HCT116 (cell line): Measurements from ENCODE around the gene SETD3. TPM values are rescaled to one million over a fixed set of nuclear protein-coding genes. Genes with fewer than 3 reads are reported as not detected.

Experiments used
- ATAC-seq: fragments of 200-7000 bp; cut with Tn5 transposase; 2 replicates; pipeline ENCODE4 v1.9.1; 2020; ENCODE audit warnings: mild to moderate bottlenecking, moderate library complexity
- BruUV-seq: library from RNA; stranded (reverse); fragments of 400-500 nt; replicated peaks from 2 replicates; lab custom pipeline; 2021; lab: Mats Ljungman, UMichigan
- CTCF ChIA-PET: fragments of 300-600 bp; sonication (Branson Sonifier 250); formaldehyde crosslinking; loops from one replicate; lab custom pipeline; 2021; ENCODE audit warnings: antibody characterized with exemption; lab: Charles Lee
- POLR2A ChIA-PET: fragments of 300-600, 350-600 bp; sonication (Branson Sonifier 250); formaldehyde crosslinking; loops from one replicate; lab custom pipeline; 2021; ENCODE audit warnings: antibody characterized with exemption; lab: Charles Lee
- RAD21 ChIA-PET, 2 experiments: fragments of 300-600 bp; sonication (Branson Sonifier 250); formaldehyde crosslinking; loops; one replicate each; lab custom pipeline; 2023; ENCODE audit warnings: low total read pairs in 2 of 2; ENCODE audit not compliant: uncharacterized antibody in 2 of 2, unreplicated experiment in 2 of 2, low non-redundant PET in 1 of 2; lab: Charles Lee
- DNase-seq: peaks from one replicate; pipeline ENCODE4 v3.0.0-alpha.2; 2010; ENCODE audit warnings: low read depth, low spot score
- H2AFZ ChIP-seq: fragments of 200-600 bp; shearing (Covaris generic), sonication (generic); 2 replicates; pipeline ENCODE4 v1.6.1; 2017; ENCODE audit warnings: low read depth, mixed run types, mixed read lengths, antibody characterized with exemption, low read length; ENCODE audit not compliant: poor library complexity, severe bottlenecking
- H3K27ac ChIP-seq: 2 replicates; pipeline ENCODE4 v1.5.1; 2012; ENCODE audit warnings: low read depth, low read length
- H3K27me3 ChIP-seq: fragments of 200-600 bp; sonication (generic); 2 replicates; pipeline ENCODE4 v1.6.1; 2016; ENCODE audit warnings: mixed run types, low read length, mixed read lengths; ENCODE audit not compliant: insufficient read depth
- H3K36me3 ChIP-seq, 2 experiments: fragments of 200-500 bp in 1 of 2; fragments of 200-600 bp in 1 of 2; sonication (Bioruptor generic) in 1 of 2; sonication (generic) in 1 of 2; 2 replicates each; pipeline versions ENCODE4 v1.5.1 to v1.6.1; 2014 to 2016; ENCODE audit warnings: low read length in 2 of 2, inconsistent platforms in 1 of 2, mixed read lengths in 1 of 2, mixed run types in 1 of 2; ENCODE audit not compliant: insufficient read depth in 2 of 2, control insufficient read depth in 1 of 2
- H3K4me1 ChIP-seq, 2 experiments: fragments of 200-600 bp in 1 of 2; sonication (generic) in 1 of 2; 2 replicates each; pipeline versions ENCODE4 v1.5.1 to v1.6.1; 2012 to 2017; ENCODE audit warnings: low read length in 2 of 2, inconsistent platforms in 1 of 2, mild to moderate bottlenecking in 1 of 2, mixed read lengths in 1 of 2, mixed run types in 1 of 2, moderate library complexity in 1 of 2; ENCODE audit not compliant: insufficient read depth in 2 of 2, control insufficient read depth in 1 of 2
- H3K4me2 ChIP-seq: fragments of 200-600 bp; sonication (generic); 2 replicates; pipeline ENCODE4 v1.6.1; 2017; ENCODE audit warnings: mixed run types, low read length, mixed read lengths
- H3K4me3 ChIP-seq, 2 experiments: fragments of 200-600 bp in 1 of 2; sonication (generic) in 1 of 2; replicated peaks in 1 of 2; 2 replicates each; pipeline ENCODE4 v1.5.1; 2011 to 2016; ENCODE audit warnings: low read length in 2 of 2, control low read depth in 1 of 2, low read depth in 1 of 2, mild to moderate bottlenecking in 1 of 2, mixed read lengths in 1 of 2, mixed run types in 1 of 2
- H3K79me2 ChIP-seq: fragments of 200-600 bp; sonication (generic); 2 replicates; pipeline ENCODE4 v1.6.1; 2017; ENCODE audit warnings: mild to moderate bottlenecking, mixed run types, low read length, moderate library complexity, mixed read lengths; ENCODE audit not compliant: insufficient read depth
- H3K9ac ChIP-seq: fragments of 200-600 bp; sonication (generic); 2 replicates; pipeline ENCODE4 v1.6.1; 2016; ENCODE audit warnings: low read length, mixed read lengths
- H3K9me2 ChIP-seq: fragments of 200-600 bp; sonication (generic), shearing (Covaris generic); 2 replicates; pipeline ENCODE4 v1.6.1; 2017; ENCODE audit warnings: mixed run types, mild to moderate bottlenecking, moderate library complexity; ENCODE audit not compliant: insufficient read depth
- H3K9me3 ChIP-seq, 2 experiments: fragments of 200-500 bp in 1 of 2; fragments of 200-600 bp in 1 of 2; sonication (Bioruptor generic) in 1 of 2; sonication (generic) in 1 of 2; 2 replicates each; pipeline ENCODE4 v1.6.1; 2014 to 2017; ENCODE audit warnings: low read length in 2 of 2, mixed read lengths in 2 of 2, inconsistent platforms in 1 of 2, low read depth in 1 of 2, mild to moderate bottlenecking in 1 of 2, mixed run types in 1 of 2, moderate library complexity in 1 of 2; ENCODE audit not compliant: control insufficient read depth in 1 of 2, insufficient read depth in 1 of 2
- H4K20me1 ChIP-seq: fragments of 200-600 bp; sonication (generic), shearing (Covaris generic); 2 replicates; pipeline ENCODE4 v1.6.1; 2017; ENCODE audit warnings: mixed run types, mild to moderate bottlenecking, moderate library complexity; ENCODE audit not compliant: insufficient read depth
- FOSL1 ChIP-seq: IDR thresholded peaks from 2 replicates; pipeline ENCODE4 v1.6.1; 2012; ENCODE audit warnings: low read depth
- RAD21 ChIP-seq: IDR thresholded peaks from 2 replicates; pipeline ENCODE4 v1.6.1; 2012; ENCODE audit warnings: low read depth, mild to moderate bottlenecking
- TCF7L2 ChIP-seq: IDR thresholded peaks from 2 replicates; pipeline ENCODE4 v1.7.0; 2011; ENCODE audit warnings: borderline replicate concordance, inconsistent platforms; ENCODE audit not compliant: insufficient read depth, insufficient read length; ENCODE audit errors: extremely low read depth
- ZFX ChIP-seq: fragments of 450-650 bp; IDR thresholded peaks from 2 replicates; pipeline ENCODE4 v1.6.1; 2017
- intact Hi-C: fragments of 100-400 bp; cut with micrococcal nuclease; formaldehyde crosslinking; loops from 2 replicates; pipeline ENCODE4 v1.10.0; 2022
- total RNA-seq: library from RNA; stranded (reverse); gene quantifications from one replicate; pipeline ENCODE4 v1.2.1, GENCODE V29; 2021; ENCODE audit not compliant: unreplicated experiment
- TF ChIP-seq, protein P1 (sequence below): IDR thresholded peaks from 2 replicates; pipeline ENCODE4 v1.6.1; 2011; ENCODE audit warnings: mild to moderate bottlenecking, low read length, moderate library complexity; ENCODE audit not compliant: insufficient replicate concordance; ENCODE audit errors: extremely low read depth

SETD3 gene
- total RNA-seq, 1 experiment from 2014 or later: 46.6 TPM

DNA sequence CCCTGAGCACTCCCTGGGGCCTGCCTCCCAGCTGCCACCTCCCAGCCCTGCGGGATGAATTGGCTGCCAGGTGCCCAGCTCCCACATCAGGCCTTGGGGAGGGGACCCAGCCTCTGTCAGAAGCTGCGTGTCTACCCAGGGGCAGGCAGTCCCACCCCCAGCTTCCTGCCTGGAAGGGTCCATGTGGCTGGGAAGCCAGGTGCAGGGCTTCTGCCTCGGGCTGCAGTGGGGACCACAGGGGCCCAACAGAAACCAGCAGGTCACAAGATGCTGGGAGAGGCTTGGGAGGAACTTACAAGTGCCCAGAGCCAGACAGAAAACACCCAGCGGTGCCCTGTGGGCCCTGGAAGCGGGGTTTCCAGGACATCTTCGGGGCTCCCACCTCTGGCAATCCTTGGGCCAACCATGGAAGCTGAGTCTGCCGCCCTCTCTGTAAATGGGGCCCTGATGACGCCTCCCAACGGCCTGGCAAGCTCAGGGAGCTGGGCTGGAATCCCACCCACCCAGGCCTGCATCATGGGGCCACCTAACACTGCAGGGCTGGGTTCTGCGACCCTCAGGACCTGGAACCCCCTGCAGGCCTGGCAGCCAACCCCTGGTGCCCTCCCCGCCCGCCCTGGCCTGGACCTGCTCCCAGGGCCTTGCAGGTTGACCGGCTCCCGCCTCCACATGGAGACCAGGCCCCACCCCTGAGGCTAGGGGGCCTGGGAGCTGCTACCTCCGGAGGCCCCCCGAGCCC lies 37.2 kb upstream of the SETD3 start:
- no peak overlapping the region for H3K27ac ChIP-seq
- H3K27me3 ChIP-seq: no peaks in the 10 kb centered on the region
- ATAC-seq (peak; percentile 21), DNase-seq (no peak)
- RAD21 ChIA-PET: no interaction called here
- TF ChIP-seq RAD21: no peak
- TF ChIP-seq TCF7L2: no peak
- no peak for TF ChIP-seq ZFX
- TF ChIP-seq, protein P1, sequence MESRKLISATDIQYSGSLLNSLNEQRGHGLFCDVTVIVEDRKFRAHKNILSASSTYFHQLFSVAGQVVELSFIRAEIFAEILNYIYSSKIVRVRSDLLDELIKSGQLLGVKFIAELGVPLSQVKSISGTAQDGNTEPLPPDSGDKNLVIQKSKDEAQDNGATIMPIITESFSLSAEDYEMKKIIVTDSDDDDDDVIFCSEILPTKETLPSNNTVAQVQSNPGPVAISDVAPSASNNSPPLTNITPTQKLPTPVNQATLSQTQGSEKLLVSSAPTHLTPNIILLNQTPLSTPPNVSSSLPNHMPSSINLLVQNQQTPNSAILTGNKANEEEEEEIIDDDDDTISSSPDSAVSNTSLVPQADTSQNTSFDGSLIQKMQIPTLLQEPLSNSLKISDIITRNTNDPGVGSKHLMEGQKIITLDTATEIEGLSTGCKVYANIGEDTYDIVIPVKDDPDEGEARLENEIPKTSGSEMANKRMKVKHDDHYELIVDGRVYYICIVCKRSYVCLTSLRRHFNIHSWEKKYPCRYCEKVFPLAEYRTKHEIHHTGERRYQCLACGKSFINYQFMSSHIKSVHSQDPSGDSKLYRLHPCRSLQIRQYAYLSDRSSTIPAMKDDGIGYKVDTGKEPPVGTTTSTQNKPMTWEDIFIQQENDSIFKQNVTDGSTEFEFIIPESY: no peak
- no peak for TF ChIP-seq FOSL1
- H3K79me2 ChIP-seq: peaks cover 4% of the 10 kb centered on the region; the same call in 1 of the 2 replicates
- no peaks in the 10 kb centered on the region for H4K20me1 ChIP-seq
- H3K9ac ChIP-seq: no peak overlapping the region
- intact Hi-C loops: loop anchor here (1.0 kb wide), 3 partner anchors 111 to 367 kb away; no protein-coding TSS in a partner anchor
- no peak overlapping the region for H3K4me2 ChIP-seq
- H3K9me2 ChIP-seq: no peaks in the 10 kb centered on the region
- H2AFZ ChIP-seq: no peak overlapping the region
- CTCF ChIA-PET: interaction anchor here (1.3 kb wide), 1 partner anchor 111 kb away, joined by 3 read pairs; no protein-coding TSS in a partner anchor
- POLR2A ChIA-PET: no interaction called here
- no TSS peak for BruUV-seq
- no peaks in the 10 kb centered on the region for H3K9me3 ChIP-seq
- H3K4me1 ChIP-seq: no peaks in the 10 kb centered on the region; a peak in 2 of 4 replicates
- peaks cover 0 to 4% of the 10 kb centered on the region in 2 experiments; a peak in 1 of 4 replicates for H3K36me3 ChIP-seq
- no peak overlapping the region for H3K4me3 ChIP-seq
